Neural crest cell (in vitro differentiated cells): ENCODE measurements around the gene RYR1. TPM values are rescaled to one million over a fixed set of nuclear protein-coding genes. Genes with fewer than 3 reads are reported as not detected.
"Not testable (repeated sequence)": the region's sequence is repeated elsewhere in the genome, so short reads cannot be mapped to it uniquely, and the experiment has no call there.

Source experiments
- DNase-seq: peaks from one replicate; pipeline ENCODE4 v3.0.0; 2021; ENCODE audit warnings: low read depth, mixed read lengths, low spot score
- H3K27ac Mint-ChIP-seq: one replicate; pipeline ENCODE4 v1.8.0; 2021; ENCODE audit warnings: mild to moderate bottlenecking, mixed read lengths; ENCODE audit not compliant: unreplicated experiment
- H3K27me3 Mint-ChIP-seq: 2 replicates; pipeline ENCODE4 v1.8.0; 2021; ENCODE audit warnings: low read depth, mild to moderate bottlenecking, mixed read lengths
- H3K36me3 Mint-ChIP-seq: 2 replicates; pipeline ENCODE4 v1.8.0; 2021; ENCODE audit warnings: low read depth, mild to moderate bottlenecking, mixed read lengths
- H3K4me1 Mint-ChIP-seq: 2 replicates; pipeline ENCODE4 v1.8.0; 2021; ENCODE audit warnings: mixed read lengths
- H3K4me3 Mint-ChIP-seq: one replicate; pipeline ENCODE4 v1.8.0; 2021; ENCODE audit warnings: mild to moderate bottlenecking, mixed read lengths
- H3K9me3 Mint-ChIP-seq: 2 replicates; pipeline ENCODE4 v1.8.0; 2021; ENCODE audit warnings: mixed read lengths
- total RNA-seq: library from RNA; stranded (reverse); gene quantifications from 2 replicates; pipeline ENCODE4 v1.2.1, GENCODE V29; 2021
- TF ChIP-seq, protein P1 (sequence below): fragments of 200-600 bp; sonication (generic); conservative IDR thresholded peaks from 2 replicates; pipeline ENCODE4 v1.5.0; 2021; ENCODE audit warnings: antibody characterized with exemption, mild to moderate bottlenecking

Gene RYR1
- total RNA-seq, 1 donor from 2014 or later: 1.1 TPM

DNA sequence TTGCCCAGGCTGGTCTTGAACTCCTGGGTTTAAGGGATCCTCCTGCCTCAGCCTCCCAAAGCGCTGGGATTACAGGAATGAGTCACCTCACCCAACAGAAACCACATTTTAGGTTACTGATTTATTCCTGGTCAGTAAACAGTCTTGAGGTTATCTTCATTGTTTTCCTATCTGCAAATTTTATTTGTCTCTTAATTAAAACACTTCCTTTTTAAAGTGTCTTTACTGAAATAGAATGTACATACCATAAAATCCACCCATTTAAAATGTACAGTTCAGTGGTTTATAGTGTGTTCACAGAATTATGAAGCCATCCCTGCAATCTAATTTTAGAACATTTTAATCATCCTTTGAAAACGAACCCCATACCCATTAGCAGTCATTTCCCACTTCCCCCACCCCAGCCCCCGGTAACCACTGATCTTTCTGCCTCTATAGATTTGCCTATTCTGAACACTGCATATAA, 121.2 kb downstream of the RYR1 start:
- Mint-ChIP-seq H3K4me1 (no peaks in the 10 kb centered on the region), H3K27ac (no peak overlapping the region), H3K9me3 (no peaks in the 10 kb centered on the region), H3K4me3 (no peak overlapping the region), H3K36me3 (no peaks in the 10 kb centered on the region), H3K27me3 (peaks cover 12% of the 10 kb centered on the region)
- no peak for DNase-seq
- TF ChIP-seq, protein P1, sequence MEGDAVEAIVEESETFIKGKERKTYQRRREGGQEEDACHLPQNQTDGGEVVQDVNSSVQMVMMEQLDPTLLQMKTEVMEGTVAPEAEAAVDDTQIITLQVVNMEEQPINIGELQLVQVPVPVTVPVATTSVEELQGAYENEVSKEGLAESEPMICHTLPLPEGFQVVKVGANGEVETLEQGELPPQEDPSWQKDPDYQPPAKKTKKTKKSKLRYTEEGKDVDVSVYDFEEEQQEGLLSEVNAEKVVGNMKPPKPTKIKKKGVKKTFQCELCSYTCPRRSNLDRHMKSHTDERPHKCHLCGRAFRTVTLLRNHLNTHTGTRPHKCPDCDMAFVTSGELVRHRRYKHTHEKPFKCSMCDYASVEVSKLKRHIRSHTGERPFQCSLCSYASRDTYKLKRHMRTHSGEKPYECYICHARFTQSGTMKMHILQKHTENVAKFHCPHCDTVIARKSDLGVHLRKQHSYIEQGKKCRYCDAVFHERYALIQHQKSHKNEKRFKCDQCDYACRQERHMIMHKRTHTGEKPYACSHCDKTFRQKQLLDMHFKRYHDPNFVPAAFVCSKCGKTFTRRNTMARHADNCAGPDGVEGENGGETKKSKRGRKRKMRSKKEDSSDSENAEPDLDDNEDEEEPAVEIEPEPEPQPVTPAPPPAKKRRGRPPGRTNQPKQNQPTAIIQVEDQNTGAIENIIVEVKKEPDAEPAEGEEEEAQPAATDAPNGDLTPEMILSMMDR: no peak

DNA sequence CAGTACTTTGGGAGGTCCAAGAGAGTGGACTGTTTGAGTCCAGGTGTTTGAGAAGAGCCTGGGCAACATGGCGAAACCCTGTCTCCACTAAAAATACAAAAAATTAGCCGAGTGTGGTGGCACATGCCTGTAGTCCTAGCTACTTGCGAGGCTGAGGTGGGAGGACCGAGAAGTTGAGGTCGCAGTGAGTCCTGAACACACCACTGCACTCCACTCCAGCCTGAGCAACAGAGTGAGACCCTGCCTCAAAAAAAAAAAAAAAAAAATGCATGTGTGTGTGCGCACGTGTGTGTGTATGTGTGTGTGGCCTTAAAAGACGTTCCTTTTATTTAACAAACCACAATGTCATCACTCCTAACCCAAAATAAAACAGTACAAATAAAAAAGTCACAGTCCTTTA, 121.7 kb downstream of the RYR1 start:
- Mint-ChIP-seq H3K9me3 (no peaks in the 10 kb centered on the region), H3K27ac (no peak overlapping the region), H3K4me3 (no peak overlapping the region), H3K4me1 (no peaks in the 10 kb centered on the region), H3K36me3 (no peaks in the 10 kb centered on the region), H3K27me3 (peaks cover 12% of the 10 kb centered on the region)
- no peak for DNase-seq
- TF ChIP-seq, protein P1: no peak

DNA sequence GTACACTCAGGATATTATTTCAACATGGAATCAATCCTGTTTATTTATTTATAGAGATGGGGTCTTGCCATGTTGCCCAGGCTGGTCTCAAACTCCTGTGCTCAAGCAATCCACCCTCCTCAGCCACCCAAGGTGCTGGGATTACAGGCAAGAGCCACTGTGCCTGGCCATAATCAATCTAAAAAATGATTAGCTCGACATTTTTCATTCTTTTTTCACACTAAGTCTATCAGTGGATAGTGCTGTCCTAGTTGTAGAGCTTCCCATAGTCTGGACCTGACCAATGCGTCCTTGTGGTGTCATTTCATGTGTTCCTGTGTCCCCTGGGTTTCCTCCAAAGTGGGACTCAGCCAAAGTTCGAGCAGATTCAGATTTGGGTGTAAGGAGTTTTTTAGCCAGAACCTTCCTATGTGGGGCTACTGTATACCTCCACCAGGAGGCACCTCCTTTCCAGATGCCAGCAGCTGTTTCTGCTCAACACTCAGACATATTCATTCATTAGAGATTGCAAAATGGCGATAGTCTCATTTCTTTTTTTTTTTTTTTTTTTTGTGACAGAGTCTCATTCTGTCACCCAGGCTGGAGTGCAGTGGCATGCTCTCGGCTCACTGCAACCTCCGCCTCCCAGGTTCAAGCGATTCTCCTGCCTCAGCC, 123.2 kb downstream of the RYR1 start:
- H3K4me3 Mint-ChIP-seq: no peak overlapping the region
- peaks cover 8% of the 10 kb centered on the region for H3K27me3 Mint-ChIP-seq
- TF ChIP-seq, protein P1: peak; percentile 42
- no peak overlapping the region for H3K27ac Mint-ChIP-seq
- no peak for DNase-seq
- no peaks in the 10 kb centered on the region for H3K4me1 Mint-ChIP-seq
- no peaks in the 10 kb centered on the region for H3K9me3 Mint-ChIP-seq
- no peaks in the 10 kb centered on the region for H3K36me3 Mint-ChIP-seq

DNA sequence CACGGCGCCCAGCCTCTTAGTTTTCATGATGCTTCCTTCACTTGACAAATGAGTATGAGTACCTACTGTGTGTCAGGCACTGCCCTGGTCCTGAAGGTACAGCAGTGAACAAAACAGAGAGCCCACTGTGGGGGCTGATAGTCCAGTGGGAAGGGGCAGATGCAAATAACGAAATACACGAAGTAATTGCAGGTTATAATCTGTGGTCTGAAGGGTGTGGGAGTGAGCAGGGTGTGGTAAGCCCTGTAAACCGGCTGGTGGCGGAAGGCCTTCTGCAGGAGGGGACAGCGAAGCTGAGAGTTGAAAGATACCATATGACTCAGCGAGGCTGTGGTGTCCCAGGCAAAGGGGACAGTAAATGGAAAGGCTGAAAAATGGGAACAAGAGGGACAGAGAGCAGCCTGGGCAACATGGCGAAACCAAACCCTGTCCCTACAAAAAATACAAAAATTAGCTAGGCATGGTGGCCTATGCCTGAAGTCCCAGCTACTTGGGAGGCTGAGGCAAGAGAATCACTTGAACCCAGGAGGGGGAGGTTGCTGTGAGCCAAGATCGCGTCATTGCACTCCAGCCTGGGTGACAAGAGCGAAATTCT, 123.8 kb downstream of the RYR1 start:
- Mint-ChIP-seq H3K9me3 (no peaks in the 10 kb centered on the region), H3K27ac (no peak overlapping the region), H3K4me3 (no peak overlapping the region), H3K27me3 (peaks cover 6% of the 10 kb centered on the region), H3K36me3 (no peaks in the 10 kb centered on the region), H3K4me1 (no peaks in the 10 kb centered on the region)
- no peak for DNase-seq
- TF ChIP-seq, protein P1: no peak

DNA sequence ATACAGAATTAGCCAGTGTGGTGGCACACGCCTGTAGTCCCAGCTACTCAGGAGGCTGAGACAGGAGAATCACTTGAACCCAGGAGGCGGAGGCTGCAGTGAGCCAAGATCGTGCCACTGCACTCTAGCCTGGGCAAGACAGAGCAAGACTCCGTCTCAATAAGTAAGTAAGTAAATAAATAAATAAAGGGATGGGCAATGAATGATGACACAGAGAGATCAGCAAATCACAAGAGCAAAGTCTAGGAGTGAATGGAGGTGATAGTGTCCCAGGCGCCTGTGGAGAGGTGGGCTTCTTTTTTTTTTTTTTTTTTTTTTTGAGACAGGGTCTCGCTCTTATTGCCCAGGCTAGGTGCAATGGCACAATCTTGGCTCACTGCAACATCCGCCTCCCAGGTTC, 125.4 kb downstream of the RYR1 start:
- not testable (repeated sequence) for DNase-seq, H3K27me3 Mint-ChIP-seq, H3K4me1 Mint-ChIP-seq, H3K9me3 Mint-ChIP-seq, H3K4me3 Mint-ChIP-seq, H3K36me3 Mint-ChIP-seq, H3K27ac Mint-ChIP-seq
